ENCODE results near the gene DEGS2.

The DEGS2 gene

GRCh38 chr14:100103250-100104005 is 56.0 kb downstream of the DEGS2 start:
- Mint-ChIP-seq H3K36me3 (peaks cover 83% of the 10 kb centered on the region), H3K4me3 (peak overlapping the region; percentile 48), H3K9me3 (no peaks in the 10 kb centered on the region), H3K27ac (peak overlapping the region; percentile 94), H3K27me3 (no peaks in the 10 kb centered on the region), H3K4me1 (peaks cover 98% of the 10 kb centered on the region)
- DNase-seq: peak; percentile 43
- CTCF ChIA-PET: interaction anchor here (0.7 to 14.4 kb wide), 9 partner anchors 8 to 121 kb away, joined by 3 to 488 read pairs (median 5); partner anchors contain the start of gene EVL

GRCh38 chr14:100102156-100102785 is 57.2 kb downstream of the DEGS2 start:
- peaks cover 98% of the 10 kb centered on the region for H3K4me1 Mint-ChIP-seq
- CTCF ChIA-PET: interaction anchor here (0.7 to 14.4 kb wide), 5 partner anchors 9 to 46 kb away, joined by 4 to 488 read pairs (median 5); partner anchors contain the start of gene EVL
- H3K27me3 Mint-ChIP-seq: no peaks in the 10 kb centered on the region
- H3K27ac Mint-ChIP-seq: peak overlapping the region; percentile 94
- no peaks in the 10 kb centered on the region for H3K9me3 Mint-ChIP-seq
- DNase-seq: peak; percentile 17
- H3K4me3 Mint-ChIP-seq: peak overlapping the region; percentile 17
- H3K36me3 Mint-ChIP-seq: peaks cover 82% of the 10 kb centered on the region

GRCh38 chr14:100100032-100100703 is 59.3 kb downstream of the DEGS2 start:
- H3K27me3 Mint-ChIP-seq: no peaks in the 10 kb centered on the region
- peaks cover 84% of the 10 kb centered on the region for H3K36me3 Mint-ChIP-seq
- peak overlapping the region; percentile 80 for H3K27ac Mint-ChIP-seq
- no peaks in the 10 kb centered on the region for H3K9me3 Mint-ChIP-seq
- peak overlapping the region; percentile 22 for H3K4me3 Mint-ChIP-seq
- CTCF ChIA-PET: interaction anchor here (1.0 to 2.3 kb wide), 4 partner anchors 8 to 93 kb away, joined by 3 to 15 read pairs (median 5); no protein-coding TSS in a partner anchor
- no peak for DNase-seq
- H3K4me1 Mint-ChIP-seq: peaks cover 98% of the 10 kb centered on the region

- Mint-ChIP-seq H3K9me3 (no peaks in the 10 kb centered on the region), H3K4me3 (no peak overlapping the region), H3K4me1 (peaks cover 97% of the 10 kb centered on the region), H3K27me3 (no peaks in the 10 kb centered on the region), H3K27ac (peak overlapping the region; percentile 87), H3K36me3 (peaks cover 87% of the 10 kb centered on the region)
- no peak for DNase-seq
- CTCF ChIA-PET: interaction anchor here (1.1 to 2.3 kb wide), 3 partner anchors 10 to 44 kb away, joined by 3 to 15 read pairs (median 9); no protein-coding TSS in a partner anchor
These were observed 61.3 kb downstream of the DEGS2 start for GRCh38 chr14:100098171-100098570.

- no peaks in the 10 kb centered on the region for H3K9me3 Mint-ChIP-seq
- H3K4me3 Mint-ChIP-seq: no peak overlapping the region
- DNase-seq: no peak
- peaks cover 94% of the 10 kb centered on the region for H3K4me1 Mint-ChIP-seq
- CTCF ChIA-PET: interaction anchor here (0.8 to 2.2 kb wide), 8 partner anchors 10 to 114 kb away, joined by 3 to 13 read pairs (median 4); no protein-coding TSS in a partner anchor
- peaks cover 87% of the 10 kb centered on the region for H3K36me3 Mint-ChIP-seq
- no peaks in the 10 kb centered on the region for H3K27me3 Mint-ChIP-seq
- H3K27ac Mint-ChIP-seq: peak overlapping the region; percentile 73
These were observed 62.8 kb downstream of the DEGS2 start for GRCh38 chr14:100096656-100097055.

All from activated naive CD4-positive, alpha-beta T cell treated with anti-CD3 and anti-CD28 coated beads, Interleukin-2, amount 10 ng/mL, durations not matched to agents 7 days and 5 days (primary cell).